Smooth muscle cell of the coronary artery (primary cell): ENCODE data around the gene PEX19. TPM values are rescaled to one million over a fixed set of nuclear protein-coding genes. Genes with fewer than 3 reads are reported as not detected.

Experiments
- total RNA-seq: library from RNA; depleted of rRNA; stranded (reverse); fragments of >200 nt; gene quantifications from 2 replicates; pipeline ENCODE4 v1.2.3, GENCODE V29; 2014; ENCODE audit warnings: low replicate concordance

The PEX19 gene
- 30.3 and 33.5 TPM in 2 replicates for total RNA-seq

GRCh38 chr1:160284782-160285344, at the start of gene PEX19:
TSS of gene PEX19 (minus strand) at chr1:160285133. CDS start at chr1:160285124, 9 bp downstream.

GRCh38 chr1:160261893-160262794, 22.8 kb downstream of the PEX19 start, which contains the start of gene DCAF8:
TSS of gene DCAF8 (minus strand) at chr1:160262549. CDS start at chr1:160244008, 18,541 bp downstream.

Other genes with a start within 250 kb of the PEX19 start
- gene KCNJ10, start 215.0 kb downstream of the PEX19 start, total RNA-seq, result not detected in 2 replicates
- gene KCNJ9, start 203.6 kb downstream of the PEX19 start, total RNA-seq, result under 0.01 TPM in 1 of 2 replicates, not detected in the other
- gene IGSF8, start 186.5 kb downstream of the PEX19 start, total RNA-seq, result 18.0 and 23.1 TPM in 2 replicates
- under 0.01 and 0.08 TPM in 2 replicates for gene ATP1A2, start 169.4 kb downstream of the PEX19 start, total RNA-seq
- gene ATP1A4, start 133.5 kb downstream of the PEX19 start, total RNA-seq, result not detected in 2 replicates
- 0.23 TPM in 1 of 2 replicates, not detected in the other for gene CASQ1, start 94.6 kb downstream of the PEX19 start, total RNA-seq
- 94.8 and 106 TPM in 2 replicates for gene PEA15, start 79.7 kb downstream of the PEX19 start, total RNA-seq
- 64.9 and 108 TPM in 2 replicates for gene DCAF8, start 22.6 kb downstream of the PEX19 start, total RNA-seq
- 301 and 376 TPM in 2 replicates for gene COPA, start 58.1 kb upstream of the PEX19 start, total RNA-seq
- gene NCSTN, start 58.2 kb upstream of the PEX19 start, total RNA-seq, result 59.3 and 60.1 TPM in 2 replicates
- gene NHLH1, start 81.9 kb upstream of the PEX19 start, total RNA-seq, result not detected in 2 replicates
- gene VANGL2, start 115.4 kb upstream of the PEX19 start, total RNA-seq, result 1.7 TPM in 1 of 2 replicates, not detected in the other
- not detected in 2 replicates for gene SLAMF6, start 238.1 kb upstream of the PEX19 start, total RNA-seq